HFFc6 (cell line): ENCODE measurements around the gene NLGN1. TPM values are rescaled to one million over a fixed set of nuclear protein-coding genes. Genes with fewer than 3 reads are reported as not detected.

Experiments used
- DNase-seq: peaks from one replicate; pipeline ENCODE4 v3.0.0-alpha.2; 2018
- H3K27ac Mint-ChIP-seq: 2 replicates; pipeline ENCODE4 v1.8.0; 2020; ENCODE audit warnings: mild to moderate bottlenecking, mixed read lengths
- H3K27me3 Mint-ChIP-seq: 2 replicates; pipeline ENCODE4 v1.8.0; 2021; ENCODE audit warnings: mild to moderate bottlenecking, moderate library complexity, mixed read lengths; ENCODE audit not compliant: insufficient read depth
- H3K36me3 Mint-ChIP-seq: 2 replicates; pipeline ENCODE4 v1.8.0; 2021; ENCODE audit warnings: low read depth, mixed read lengths
- H3K4me1 Mint-ChIP-seq: 2 replicates; pipeline ENCODE4 v1.8.0; 2020; ENCODE audit warnings: low read depth, mixed read lengths
- H3K4me3 Mint-ChIP-seq: 2 replicates; pipeline ENCODE4 v1.8.0; 2020; ENCODE audit warnings: mild to moderate bottlenecking, moderate library complexity, mixed read lengths
- H3K9me3 Mint-ChIP-seq: 2 replicates; pipeline ENCODE4 v1.8.0; 2020; ENCODE audit warnings: mild to moderate bottlenecking, mixed read lengths
- CTCF ChIP-seq: fragments of 200-600 bp; sonication (generic); IDR thresholded peaks from 2 replicates; pipeline ENCODE4 v1.5.0; 2021; ENCODE audit warnings: antibody characterized with exemption, mild to moderate bottlenecking
- total RNA-seq, 6 experiments: library from RNA; stranded (reverse); fragmentation: NEBNext Ultra II Directional; extraction: Animal tissue kit (Norgen Biotek cat#: 25700); gene quantifications; 2 replicates in 1 of 6; 3 replicates in 5 of 6; pipeline ENCODE4 v1.2.3, GENCODE V29; 2021

NLGN1 gene
- total RNA-seq, 6 experiments from 2014 or later: 10.0 to 17.2 (median 15.7) TPM

DNA sequence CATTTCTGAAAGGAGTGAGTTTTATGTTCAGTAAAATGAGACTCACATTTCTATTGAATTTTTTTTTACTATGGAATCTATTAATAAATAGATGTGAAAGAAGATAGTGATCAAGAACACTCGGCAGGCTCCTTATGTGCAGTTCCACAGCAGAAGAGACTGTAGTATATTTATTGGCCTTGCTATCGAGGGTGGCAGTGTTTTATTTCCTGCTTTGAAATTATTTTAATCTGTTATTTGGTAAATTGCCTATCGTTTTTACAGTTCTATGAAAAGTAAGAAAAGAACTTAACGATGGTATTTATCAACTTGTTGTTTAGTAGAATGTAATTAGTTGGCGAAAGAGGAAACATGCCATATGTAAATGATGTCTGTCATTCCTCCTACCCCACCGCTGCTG is 238.3 kb downstream of the NLGN1 start:
- Mint-ChIP-seq H3K36me3 (no peaks in the 10 kb centered on the region), H3K27ac (no peak overlapping the region), H3K4me3 (no peak overlapping the region), H3K9me3 (no peaks in the 10 kb centered on the region), H3K27me3 (peaks cover 1% of the 10 kb centered on the region; the same call in 1 of the 2 replicates), H3K4me1 (no peaks in the 10 kb centered on the region)
- TF ChIP-seq CTCF: no peak
- DNase-seq: no peak

- DNase-seq: no peak
- H3K27me3 Mint-ChIP-seq: peaks cover 1% of the 10 kb centered on the region; the same call in 1 of the 2 replicates
- H3K4me3 Mint-ChIP-seq: no peak overlapping the region
- TF ChIP-seq CTCF: no peak
- H3K4me1 Mint-ChIP-seq: no peaks in the 10 kb centered on the region
- no peaks in the 10 kb centered on the region for H3K9me3 Mint-ChIP-seq
- no peak overlapping the region for H3K27ac Mint-ChIP-seq
- H3K36me3 Mint-ChIP-seq: no peaks in the 10 kb centered on the region; the same call in 1 of the 2 replicates
Measured at GRCh38 chr3:173639098-173639497, 241.6 kb downstream of the NLGN1 start.

GRCh38 chr3:173641696-173642095 is 244.2 kb downstream of the NLGN1 start:
- no peak for DNase-seq
- no peak for TF ChIP-seq CTCF
- peaks cover 9% of the 10 kb centered on the region for H3K4me1 Mint-ChIP-seq
- peaks cover 1% of the 10 kb centered on the region; the same call in 1 of the 2 replicates for H3K27me3 Mint-ChIP-seq
- peaks cover 10% of the 10 kb centered on the region; the same call in 1 of the 2 replicates for H3K36me3 Mint-ChIP-seq
- H3K9me3 Mint-ChIP-seq: no peaks in the 10 kb centered on the region
- no peak overlapping the region for H3K4me3 Mint-ChIP-seq
- no peak overlapping the region for H3K27ac Mint-ChIP-seq

DNA sequence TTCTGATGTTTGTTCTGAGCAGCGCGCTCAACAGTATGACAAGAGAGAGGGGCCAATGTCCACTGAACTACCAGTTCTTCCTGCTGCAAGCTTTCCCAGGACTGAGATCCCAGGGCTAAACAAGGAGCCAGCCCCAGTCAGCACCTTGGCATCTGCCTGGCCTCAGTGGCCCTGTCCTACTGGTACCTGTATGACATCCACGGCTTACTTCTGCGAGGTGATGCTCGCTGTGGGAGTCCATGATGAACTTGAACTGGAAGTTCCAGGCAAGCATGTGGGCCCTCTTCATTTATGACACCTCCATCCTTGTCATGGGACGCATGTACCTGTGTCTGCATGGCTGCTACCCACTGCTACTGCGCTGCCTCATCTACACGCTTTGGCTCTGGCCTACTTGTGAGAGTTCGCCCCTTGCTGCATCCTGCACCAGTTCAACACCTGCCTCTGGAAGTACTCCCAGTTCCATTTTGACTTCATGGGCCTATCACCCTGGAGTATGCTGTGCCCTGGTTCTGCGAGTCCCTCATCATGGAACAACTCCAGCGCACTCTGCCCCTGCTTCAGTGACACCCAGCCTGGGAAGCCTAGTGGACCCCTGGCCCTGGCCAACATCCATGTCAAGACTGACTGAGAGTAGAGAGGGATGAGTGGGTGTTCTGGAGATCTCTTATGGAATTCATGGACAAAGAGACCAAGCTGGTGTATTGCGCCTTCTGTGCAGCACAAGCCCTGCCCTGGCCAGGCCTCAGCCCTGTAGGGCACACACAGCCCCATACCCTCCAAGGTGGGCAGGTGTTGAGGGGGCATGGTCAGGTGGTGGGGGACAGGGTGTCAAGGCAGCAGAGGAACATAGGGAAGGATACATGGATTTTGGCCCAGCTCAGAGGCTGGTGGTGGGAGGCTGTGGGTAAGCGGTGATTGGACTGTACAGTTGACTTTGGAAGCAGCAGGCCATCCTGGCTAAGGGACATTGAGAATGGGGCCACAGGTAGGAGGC is 246.8 kb downstream of the NLGN1 start:
- Mint-ChIP-seq H3K27ac (no peak overlapping the region), H3K9me3 (no peaks in the 10 kb centered on the region), H3K27me3 (peaks cover 1% of the 10 kb centered on the region; the same call in 1 of the 2 replicates), H3K4me1 (peaks cover 20% of the 10 kb centered on the region), H3K4me3 (no peak overlapping the region), H3K36me3 (peaks cover 10% of the 10 kb centered on the region; the same call in 1 of the 2 replicates)
- TF ChIP-seq CTCF: no peak
- DNase-seq: no peak

DNA sequence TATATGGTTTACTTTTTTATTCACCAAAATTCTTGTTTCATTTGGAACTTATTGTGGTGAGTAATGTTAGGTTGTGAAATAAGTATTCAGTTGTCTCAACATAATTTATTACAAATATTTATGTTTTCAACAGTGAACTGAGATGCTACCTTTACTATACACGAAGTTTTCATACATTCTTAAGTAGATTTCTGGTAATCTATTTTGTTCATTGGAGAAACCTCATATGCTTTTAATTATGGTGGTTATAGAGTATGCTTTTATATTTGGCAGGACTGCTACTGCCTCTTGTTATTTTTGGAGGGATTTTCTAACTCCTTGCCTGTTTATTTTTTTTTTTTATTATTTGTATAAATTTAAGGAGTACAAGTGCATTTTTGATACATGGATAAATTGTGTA is 253.1 kb downstream of the NLGN1 start:
- Mint-ChIP-seq H3K9me3 (peaks cover 5% of the 10 kb centered on the region), H3K4me1 (peaks cover 50% of the 10 kb centered on the region), H3K4me3 (no peak overlapping the region), H3K36me3 (peaks cover 10% of the 10 kb centered on the region), H3K27ac (no peak overlapping the region), H3K27me3 (no peaks in the 10 kb centered on the region)
- no peak for DNase-seq
- no peak for TF ChIP-seq CTCF
